ENCODE measurements around the gene CCDC187.

The CCDC187 gene

DNA sequence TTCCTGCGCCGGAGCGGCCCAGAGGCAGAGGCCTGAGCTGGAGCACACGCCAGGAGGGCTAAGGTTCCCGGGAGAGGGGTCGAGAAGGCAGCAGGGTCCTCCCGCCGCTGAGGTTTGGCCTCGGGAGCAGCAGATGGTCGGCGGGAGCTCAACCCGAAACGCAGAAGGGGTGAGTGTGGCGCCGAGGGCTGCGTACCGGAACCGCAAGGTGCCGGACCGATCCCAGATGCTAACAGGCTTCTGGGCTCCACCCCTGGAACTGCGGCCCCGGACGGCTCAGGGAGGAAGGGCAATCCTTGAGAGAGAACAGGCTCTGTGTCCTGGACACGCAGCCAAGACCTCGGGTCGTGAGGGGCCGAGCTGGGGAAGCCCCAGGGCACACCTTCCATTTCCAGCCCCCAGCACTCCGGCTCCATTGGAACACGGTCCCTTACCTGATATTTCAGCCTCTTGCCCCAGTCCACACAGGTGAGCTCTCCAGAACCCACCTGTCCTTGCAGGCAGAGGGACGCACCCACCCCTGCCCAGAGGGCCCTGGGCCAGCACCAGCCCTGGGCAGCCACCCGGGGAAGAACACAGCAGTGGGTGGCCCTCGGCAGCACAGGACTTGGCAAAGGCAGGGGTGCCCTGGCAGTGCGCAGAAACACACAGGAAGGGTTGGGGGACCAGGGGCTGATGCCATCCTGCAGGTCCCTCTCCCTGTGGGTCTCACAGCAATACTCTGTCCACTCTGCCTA is 100.3 kb downstream of the CCDC187 start:
- DNase-seq: no peak

DNA sequence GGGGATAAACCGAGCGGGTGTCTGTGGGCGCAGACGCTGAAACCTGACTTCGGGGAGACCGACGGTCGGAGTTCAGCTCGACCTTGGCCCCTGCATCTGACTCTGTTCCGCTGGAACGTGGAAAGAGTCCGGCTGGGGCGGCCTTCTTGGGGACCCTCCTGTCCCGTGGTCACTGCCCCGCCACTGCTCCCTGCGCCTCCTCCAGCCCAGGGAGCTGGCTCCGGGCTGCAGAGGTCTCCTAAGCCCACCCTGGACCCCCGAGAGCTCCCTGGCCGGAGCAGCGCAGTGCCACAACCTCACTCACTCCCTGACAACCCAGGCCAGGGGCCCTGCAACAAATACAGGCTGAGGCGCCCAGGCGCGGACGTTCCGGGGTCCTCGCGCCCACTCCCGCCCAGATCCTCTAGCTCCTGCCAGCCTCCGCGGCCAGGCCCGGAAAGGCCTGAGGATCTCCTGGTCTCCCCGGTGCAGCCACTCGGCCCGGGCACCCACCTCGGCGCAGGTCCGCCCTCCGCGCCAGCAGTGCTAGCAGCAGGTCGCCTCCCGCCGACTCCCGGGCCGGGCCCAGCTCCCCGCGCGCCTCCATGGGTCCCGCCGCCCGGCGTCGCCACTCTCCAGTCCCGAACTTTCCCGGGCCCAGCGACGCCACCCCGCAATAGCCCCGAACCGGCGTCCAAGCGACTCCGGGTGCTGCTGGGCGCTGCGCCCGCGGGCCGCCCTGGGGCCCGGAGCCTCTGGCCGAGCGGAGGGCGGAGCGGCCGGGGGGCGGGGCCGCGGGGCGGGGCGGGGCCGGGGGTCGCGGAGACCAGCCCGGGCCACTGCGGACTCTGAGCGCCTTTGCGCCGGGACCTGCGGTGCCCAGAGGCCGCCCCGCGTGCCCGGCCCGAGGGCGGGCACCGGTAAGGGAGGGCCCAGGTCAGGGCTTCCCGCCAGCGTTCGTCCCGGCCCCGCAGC is 101.2 kb downstream of the CCDC187 start:
- no peak for DNase-seq

DNA sequence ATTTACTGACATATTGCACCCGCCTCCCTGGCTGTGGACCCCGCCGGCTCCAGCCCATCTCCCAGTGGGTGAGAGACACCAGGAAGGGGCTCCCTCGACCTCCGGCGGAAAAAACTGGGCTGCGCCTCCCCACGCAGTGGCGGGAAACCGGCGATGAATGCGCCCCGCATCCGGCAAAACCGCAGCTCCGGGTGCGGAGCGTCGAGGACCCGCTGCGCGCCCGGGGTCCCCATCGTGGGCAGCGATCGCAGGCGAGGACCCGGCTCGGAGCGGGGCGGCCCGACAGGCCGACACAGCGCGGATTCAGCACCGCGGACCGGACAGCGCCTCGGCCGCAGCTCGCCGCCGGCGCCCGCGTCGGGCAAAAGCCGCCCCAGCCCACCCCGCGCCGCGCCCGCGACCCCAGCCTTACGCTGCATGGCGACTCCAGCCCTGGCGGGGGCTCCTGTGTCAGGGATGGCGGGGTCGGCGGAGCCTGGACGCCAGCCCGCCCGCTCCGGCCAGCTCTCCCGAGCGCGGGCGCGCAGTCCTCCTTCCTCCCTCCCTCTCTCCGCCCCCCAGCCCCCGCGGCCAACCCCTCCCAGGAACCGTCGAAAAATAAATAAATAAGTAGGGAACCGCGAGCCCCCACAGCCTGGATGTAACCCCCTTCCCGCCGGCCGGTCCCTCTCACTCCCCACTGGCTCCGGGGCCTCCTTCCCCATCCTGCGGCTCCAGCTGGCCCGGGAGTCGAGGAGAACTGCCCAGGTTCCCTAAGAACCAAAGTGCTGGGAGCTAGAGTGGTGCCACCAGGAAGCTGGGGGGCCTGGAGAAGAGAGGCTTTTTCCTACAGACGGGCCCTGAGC is 102.1 kb downstream of the CCDC187 start:
- no peak for DNase-seq

DNA sequence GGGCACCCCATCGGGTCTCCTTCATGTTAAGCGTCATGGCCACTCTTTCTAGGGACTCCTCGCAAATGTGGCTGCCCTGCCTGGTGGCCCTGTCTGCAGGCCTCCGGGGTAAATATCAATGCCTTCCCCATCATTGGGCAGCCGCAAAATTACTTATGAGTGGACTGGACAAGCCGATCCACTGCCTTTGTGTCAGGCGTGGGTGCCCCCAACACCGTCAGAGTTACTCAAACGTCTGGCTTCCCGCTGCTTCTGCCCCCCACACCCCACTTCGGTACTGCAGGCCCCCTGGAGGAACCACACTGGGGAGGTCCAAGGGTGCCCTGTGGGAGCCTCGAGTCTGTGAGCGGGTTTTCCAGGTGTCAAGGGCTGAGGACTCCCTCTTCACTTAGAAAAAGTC is 102.7 kb downstream of the CCDC187 start:
- no peak for DNase-seq

DNA sequence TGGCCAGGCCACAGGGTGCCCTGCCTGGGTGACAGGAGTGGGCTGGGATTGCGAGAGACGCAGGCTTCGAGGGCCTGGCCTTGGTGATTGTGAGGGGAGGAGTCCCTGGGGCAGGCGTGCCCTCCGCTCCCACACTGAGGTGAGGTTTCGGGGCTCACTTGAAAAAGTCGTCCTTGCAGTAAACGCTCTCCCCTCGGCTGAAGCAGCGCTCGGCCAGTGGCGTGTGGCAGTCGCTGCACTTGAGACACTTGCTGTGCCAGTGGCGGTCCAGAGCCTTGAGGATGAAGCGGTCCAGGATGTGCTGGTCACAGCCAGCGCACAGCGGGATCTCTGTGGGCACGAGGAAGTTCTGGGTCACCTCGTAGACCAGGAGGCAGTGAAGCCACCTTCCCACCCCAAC is 103.5 kb downstream of the CCDC187 start:
- DNase-seq: no peak

All from activated gamma-delta T cell (primary cell).